NCI-H2107 treated with DMSO at 0.1 percent for 48 hours (cell line): ENCODE data around the gene PCDHGC4.

Source experiments
- DNase-seq: peaks from one replicate; lab custom pipeline; 2025; ENCODE audit not compliant: unreplicated experiment; lab: John Stamatoyannopoulos, UW

Gene PCDHGC4

DNA sequence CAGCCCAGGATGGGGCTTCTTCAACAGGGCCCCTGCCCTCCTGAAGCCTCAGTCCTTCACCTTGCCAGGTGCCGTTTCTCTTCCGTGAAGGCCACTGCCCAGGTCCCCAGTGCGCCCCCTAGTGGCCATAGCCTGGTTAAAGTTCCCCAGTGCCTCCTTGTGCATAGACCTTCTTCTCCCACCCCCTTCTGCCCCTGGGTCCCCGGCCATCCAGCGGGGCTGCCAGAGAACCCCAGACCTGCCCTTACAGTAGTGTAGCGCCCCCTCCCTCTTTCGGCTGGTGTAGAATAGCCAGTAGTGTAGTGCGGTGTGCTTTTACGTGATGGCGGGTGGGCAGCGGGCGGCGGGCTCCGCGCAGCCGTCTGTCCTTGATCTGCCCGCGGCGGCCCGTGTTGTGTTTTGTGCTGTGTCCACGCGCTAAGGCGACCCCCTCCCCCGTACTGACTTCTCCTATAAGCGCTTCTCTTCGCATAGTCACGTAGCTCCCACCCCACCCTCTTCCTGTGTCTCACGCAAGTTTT lies 27.6 kb downstream of the PCDHGC4 start:
- DNase-seq: no peak

GRCh38 chr5:141512911-141513626 lies 28.2 kb downstream of the PCDHGC4 start:
- no peak for DNase-seq

- peak; percentile 72 for DNase-seq
Observed at GRCh38 chr5:141513627-141514329, 28.9 kb downstream of the PCDHGC4 start.

GRCh38 chr5:141514330-141515133 lies 29.7 kb downstream of the PCDHGC4 start:
- no peak for DNase-seq

- DNase-seq: no peak
Observed at GRCh38 chr5:141515141-141515540, 30.3 kb downstream of the PCDHGC4 start.

DNA sequence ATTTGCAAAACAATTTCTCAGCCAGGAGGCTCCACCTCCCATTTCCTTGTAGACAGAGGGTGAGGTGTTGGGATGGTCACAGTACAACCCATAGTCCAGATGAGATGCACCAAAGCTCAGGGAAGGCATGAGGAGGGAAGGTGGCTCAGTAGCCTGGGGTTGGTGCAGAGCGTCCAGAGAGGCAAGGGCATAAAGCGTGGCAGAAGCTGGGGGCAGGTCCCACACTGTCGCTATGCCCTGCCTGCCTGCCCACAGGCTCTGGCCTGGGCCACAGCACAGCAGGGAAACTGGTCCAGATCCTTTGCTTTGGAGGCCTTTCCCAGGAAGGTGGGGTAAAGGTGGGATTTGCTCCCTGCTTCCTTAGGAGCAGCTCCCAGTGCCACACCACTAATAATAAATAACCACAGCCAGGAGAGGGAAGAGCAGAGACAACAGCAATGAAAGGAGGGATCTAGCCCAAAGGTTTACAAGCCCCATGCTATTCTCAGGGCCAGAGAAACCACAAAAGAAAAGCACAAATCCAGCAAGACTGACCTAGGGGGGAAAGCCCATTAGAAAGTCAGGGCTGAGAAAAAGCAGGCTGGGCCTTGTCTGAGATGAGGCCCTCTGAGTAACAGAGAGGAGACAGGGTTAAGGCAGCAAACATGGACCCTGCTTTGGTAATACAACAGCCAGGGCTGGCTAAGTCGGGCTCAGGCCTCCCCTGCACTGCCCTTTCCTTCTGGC lies 31.3 kb downstream of the PCDHGC4 start:
- DNase-seq: no peak

- DNase-seq: no peak
Observed at GRCh38 chr5:141516672-141517025, 31.8 kb downstream of the PCDHGC4 start.

DNA sequence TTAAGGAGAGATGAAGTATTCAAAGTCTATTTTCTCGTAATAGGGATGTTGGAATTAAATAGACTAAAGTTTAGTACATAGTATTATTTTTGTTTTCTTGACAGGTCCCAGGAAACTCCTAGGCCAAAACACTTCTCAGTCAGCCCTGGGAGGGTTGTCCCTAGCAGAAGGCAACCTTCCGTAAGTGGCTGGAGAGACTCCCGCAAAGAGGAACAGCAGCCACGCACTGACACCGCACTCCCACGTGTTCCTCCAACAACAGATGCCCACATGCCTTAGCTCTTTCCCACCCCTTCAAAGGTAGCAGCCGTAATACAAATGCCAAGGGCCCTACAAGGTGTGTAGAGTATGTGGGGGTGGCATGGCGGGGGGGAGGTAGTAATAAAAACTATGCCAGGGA lies 32.5 kb downstream of the PCDHGC4 start:
- DNase-seq: no peak

DNA sequence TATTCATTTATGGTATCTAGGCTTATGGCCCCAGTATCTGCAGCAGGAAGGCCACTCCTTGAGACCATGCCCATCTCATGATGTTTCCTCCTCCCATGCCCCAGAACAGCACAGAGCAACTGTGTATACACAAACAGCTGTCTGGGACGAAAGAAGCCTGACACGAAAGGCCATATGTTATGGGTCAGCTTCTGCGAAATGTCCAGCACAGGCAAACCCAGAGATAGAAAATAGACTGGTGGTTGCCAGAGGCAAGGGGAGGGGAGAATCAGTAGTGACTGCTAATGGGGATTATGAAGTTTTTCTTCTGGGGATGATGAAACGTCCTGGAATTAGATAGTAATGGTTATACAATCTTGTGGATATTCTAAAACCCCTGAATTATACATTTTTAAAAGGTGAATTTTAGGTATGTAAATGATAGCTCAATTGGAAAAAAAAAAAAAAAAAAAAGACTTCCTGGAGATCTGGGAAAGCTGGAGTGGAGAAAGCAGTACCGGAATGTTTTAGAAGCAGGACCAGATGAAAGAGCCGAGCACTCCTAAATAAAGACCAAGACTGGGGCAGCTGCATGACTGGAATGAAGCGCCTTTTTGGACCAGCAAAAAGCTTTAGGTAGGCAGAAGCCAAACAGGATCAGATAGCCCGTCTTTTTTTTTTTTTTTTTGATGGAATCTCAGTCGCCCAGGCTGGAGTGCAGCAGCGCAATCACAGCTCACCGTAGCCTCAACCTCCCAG lies 33.2 kb downstream of the PCDHGC4 start:
- no peak for DNase-seq

- DNase-seq: no peak
Observed at GRCh38 chr5:141518618-141519015, 33.8 kb downstream of the PCDHGC4 start.

DNA sequence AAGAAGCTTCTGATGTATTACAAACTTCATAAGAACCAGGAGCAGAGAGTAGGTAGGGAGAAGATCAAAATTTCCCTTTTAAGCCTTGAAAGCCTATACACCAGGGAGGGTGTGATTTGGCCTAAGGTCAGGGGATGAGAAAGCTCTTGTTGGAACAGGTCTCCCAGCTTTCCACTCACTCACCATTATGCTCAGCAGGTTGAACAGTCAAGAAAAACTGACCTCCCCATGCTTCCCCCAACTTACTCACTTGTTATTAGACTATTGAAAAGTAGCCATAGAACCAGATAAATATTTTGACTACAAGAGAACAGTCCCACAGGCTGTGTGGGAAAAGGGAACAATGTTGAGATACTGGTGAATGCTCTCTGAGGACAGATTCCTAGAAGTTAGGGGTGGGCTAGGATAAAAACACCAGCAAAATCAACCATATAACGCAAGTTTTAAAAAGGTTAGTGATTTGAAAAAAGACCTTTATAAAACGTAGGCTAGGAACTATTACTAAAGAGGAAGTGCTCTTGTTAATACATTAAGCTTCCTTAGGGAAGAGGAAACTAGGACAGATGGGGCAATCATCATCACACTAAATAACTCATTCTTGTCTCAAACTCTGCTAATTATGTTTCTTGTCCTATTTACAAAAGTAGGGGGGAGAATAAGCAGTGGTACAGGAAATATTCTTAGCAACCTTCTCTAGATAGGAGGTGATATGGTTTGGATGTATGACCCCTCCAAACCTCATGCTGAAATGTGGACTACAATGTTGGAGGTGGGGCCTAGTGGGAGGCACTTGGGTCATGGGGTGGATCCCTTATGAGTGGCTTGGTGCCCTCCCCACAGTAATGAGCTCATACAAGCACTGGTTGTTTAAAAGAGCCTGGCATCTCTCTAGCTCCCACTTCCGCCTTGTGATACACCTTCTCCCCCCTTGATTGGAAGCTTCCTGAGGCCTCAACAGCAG lies 35.1 kb downstream of the PCDHGC4 start:
- DNase-seq: no peak

DNA sequence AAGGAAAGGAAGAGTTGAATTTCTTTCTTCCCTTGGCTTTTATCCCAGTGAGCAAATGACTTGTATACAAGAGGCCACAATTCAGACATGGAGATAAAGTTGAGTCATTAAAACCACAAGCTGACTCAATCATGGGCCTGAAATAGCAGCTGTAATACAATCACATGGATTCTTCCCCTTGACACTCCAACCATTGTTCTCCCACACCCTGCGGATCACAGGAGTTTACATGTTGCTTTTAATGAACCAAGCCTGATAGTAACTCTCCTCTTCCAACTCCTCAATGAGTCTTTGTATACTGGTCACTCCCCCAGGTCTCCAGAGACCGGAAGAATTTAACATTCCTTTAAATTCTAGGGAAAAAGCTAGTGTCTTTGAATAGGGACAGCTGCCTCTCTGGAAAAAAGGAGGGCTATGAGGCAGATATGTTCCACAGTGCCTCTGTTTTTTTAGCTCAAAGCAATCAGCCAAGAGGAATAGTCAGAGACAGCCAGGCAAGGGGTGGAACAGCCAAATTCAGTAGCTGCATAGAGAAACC lies 36.5 kb downstream of the PCDHGC4 start:
- DNase-seq: peak; percentile 86

DNA sequence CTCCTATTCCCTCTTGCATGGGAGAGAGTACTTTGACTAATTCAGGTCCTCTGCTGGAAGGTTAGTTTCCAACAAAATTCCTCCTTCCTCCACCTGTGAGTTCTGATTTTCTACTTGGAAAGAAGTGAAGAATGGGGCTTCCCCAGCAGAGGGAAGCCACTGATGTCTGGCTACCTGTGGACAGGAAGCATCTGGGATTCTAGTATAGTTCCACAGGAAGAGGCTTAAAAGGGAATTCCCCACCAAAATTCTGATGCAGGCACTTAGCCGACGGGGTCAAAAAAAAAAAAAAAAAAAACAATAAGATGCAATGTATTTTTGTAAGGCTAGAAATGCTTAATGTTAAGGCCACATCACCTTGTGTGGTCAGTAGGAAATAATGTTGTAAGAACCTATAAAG lies 37.5 kb downstream of the PCDHGC4 start:
- no peak for DNase-seq

DNA sequence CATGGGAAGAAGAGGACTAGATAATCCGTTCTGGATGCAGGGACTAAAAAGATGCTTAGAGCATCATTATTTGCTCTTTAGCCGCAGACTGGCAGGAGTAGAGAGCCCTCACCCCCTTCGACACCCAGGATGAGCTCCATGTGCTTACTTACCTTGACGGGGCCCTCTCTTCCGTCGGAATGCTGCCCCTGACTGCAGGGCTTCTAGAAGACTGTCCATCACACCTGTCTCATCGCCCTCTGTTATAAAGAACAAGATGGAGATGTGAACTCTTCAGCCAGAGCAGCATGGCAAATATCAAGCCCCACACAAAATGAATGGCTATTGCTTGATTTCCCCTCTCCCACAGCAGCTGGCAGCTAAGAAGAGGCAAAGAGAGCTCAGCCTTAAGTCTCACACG lies 39.2 kb downstream of the PCDHGC4 start:
- DNase-seq: no peak

DNA sequence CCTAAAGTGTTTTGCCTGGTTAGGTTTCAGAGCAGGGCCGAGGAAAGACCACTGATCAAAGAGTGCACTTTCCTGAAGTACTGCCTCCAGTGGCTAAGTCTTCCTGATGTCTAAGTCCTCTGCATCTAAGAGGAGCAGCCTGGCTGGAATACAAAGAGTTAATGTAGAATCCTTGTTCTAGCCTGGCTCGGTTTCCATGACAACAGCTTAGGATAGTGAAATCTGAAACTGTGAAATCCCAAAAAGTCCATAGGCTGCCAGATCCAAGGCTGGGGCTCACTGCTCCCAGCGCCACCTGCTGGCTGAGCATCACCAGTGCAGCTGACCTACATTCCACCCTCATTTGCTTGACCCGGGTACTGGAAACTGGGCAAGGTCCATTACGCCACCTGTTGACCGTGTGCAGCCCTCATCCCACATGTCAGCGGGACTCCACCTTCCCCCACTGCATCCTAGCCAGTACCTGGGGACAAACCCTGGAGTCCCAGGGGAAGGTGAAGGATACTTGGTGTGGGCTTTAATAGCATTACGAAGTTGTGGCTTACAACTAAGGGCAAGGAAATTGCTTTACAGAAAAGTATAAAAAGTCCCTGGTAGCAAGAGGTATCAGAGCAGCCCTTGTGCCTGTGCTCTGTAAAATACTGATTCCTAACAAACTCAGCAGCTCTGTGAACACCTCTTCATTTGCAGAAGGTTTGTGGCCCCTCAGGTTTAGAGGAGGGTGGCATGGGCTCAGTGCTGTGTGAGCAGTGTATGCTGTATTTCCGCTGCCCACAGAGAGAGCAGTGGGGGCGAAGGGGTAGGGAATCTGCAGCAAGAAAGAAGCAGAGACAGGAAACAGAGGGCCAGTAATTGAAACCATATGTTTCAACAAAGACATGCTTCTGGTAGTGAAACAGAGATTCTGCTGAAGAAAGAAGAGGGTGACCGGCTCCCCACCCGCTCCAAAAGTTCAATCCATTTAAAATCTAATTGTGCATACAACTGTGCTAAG lies 40.1 kb downstream of the PCDHGC4 start:
- peak; percentile 52 for DNase-seq

GRCh38 chr5:141525653-141526052 lies 40.8 kb downstream of the PCDHGC4 start:
- no peak for DNase-seq

GRCh38 chr5:141527426-141527825 lies 42.6 kb downstream of the PCDHGC4 start:
- DNase-seq: no peak
